AG04450 (cell line): Measurements from ENCODE around the gene TADA2B. TPM values are rescaled to one million over a fixed set of nuclear protein-coding genes. Genes with fewer than 3 reads are reported as not detected.

Source experiments
- CTCF ChIA-PET: fragments of 300-600, 350-600 bp; formaldehyde crosslinking; extraction: SDS; loops from one replicate; lab custom pipeline; 2022; ENCODE audit warnings: antibody characterized with exemption, inconsistent platforms; lab: Charles Lee
- POLR2A ChIA-PET: fragments of 350-600 bp; formaldehyde crosslinking; extraction: SDS; loops from one replicate; lab custom pipeline; 2021; ENCODE audit warnings: antibody characterized with exemption, inconsistent platforms; lab: Yijun Ruan, JAX
- DNase-seq: peaks from one replicate; pipeline ENCODE4 v3.0.0-alpha.2; 2011; ENCODE audit warnings: low read depth, low spot score
- H3K27ac ChIP-seq: one replicate; pipeline ENCODE4 v1.5.1; 2012; ENCODE audit warnings: low read depth, low read length, control low read depth
- H3K27me3 ChIP-seq: one replicate; pipeline ENCODE4 v1.6.0; 2012; ENCODE audit warnings: low read length; ENCODE audit not compliant: control insufficient read depth, insufficient read depth
- H3K4me3 ChIP-seq: 2 replicates; pipeline ENCODE4 v1.5.1; 2011; ENCODE audit warnings: mild to moderate bottlenecking, low read depth, low read length, control low read depth
- H3K9me3 ChIP-seq: 2 replicates; pipeline ENCODE4 v1.5.1; 2012; ENCODE audit warnings: low read length; ENCODE audit not compliant: control insufficient read depth, insufficient read depth
- CTCF ChIP-seq: IDR thresholded peaks from 2 replicates; pipeline ENCODE4 v1.5.1; 2011; ENCODE audit warnings: low read depth, low read length, control low read depth, inconsistent platforms
- polyA plus RNA-seq: library from polyadenylated mRNA; depleted of rRNA; stranded (reverse); fragments of >200 nt; gene quantifications from 2 replicates; pipeline ENCODE4 v1.2.3, GENCODE V29; 2011

TADA2B gene
- polyA plus RNA-seq, 1 experiment = 6.4 TPM

GRCh38 chr4:7025040-7025602 lies 18.1 kb upstream of the TADA2B start:
- Histone ChIP-seq H3K4me3 (no peak overlapping the region), H3K27me3 (no peaks in the 10 kb centered on the region), H3K9me3 (no peaks in the 10 kb centered on the region), H3K27ac (no peak overlapping the region)
- no peak for DNase-seq
- CTCF ChIA-PET = interaction anchor here (0.5 kb wide), 1 partner anchor 18 kb away, joined by 3 read pairs; a partner anchor contains a TSS
- POLR2A ChIA-PET = no interaction called here
- no peak for TF ChIP-seq CTCF

- CTCF ChIA-PET = no interaction called here
- no peak for TF ChIP-seq CTCF
Observed at GRCh38 chr4:7026107-7026506, 17.1 kb upstream of the TADA2B start.

GRCh38 chr4:7027284-7027683 lies 15.9 kb upstream of the TADA2B start:
- H3K27ac ChIP-seq = no peak overlapping the region
- ChIA-PET CTCF (no interaction called here), POLR2A (no interaction called here)
- no peak overlapping the region for H3K4me3 ChIP-seq
- no peaks in the 10 kb centered on the region; the same call in 1 of the 2 replicates for H3K9me3 ChIP-seq
- H3K27me3 ChIP-seq = no peaks in the 10 kb centered on the region
- no peak for DNase-seq
- no peak for TF ChIP-seq CTCF

More at GRCh38 chr4:7026107-7026506, 17.1 kb upstream of the TADA2B start:
- no peaks in the 10 kb centered on the region for H3K27me3 ChIP-seq
- no peak overlapping the region for H3K27ac ChIP-seq
- POLR2A ChIA-PET = no interaction called here
- H3K9me3 ChIP-seq = no peaks in the 10 kb centered on the region
- H3K4me3 ChIP-seq = no peak overlapping the region
- no peak for DNase-seq

GRCh38 chr4:7027913-7028312 lies 15.3 kb upstream of the TADA2B start:
- POLR2A ChIA-PET = interaction anchor here (0.7 kb wide), 1 partner anchor 23 kb away, joined by 3 read pairs; no protein-coding TSS in a partner anchor
- no peak for DNase-seq

More at GRCh38 chr4:7027913-7028312, 15.3 kb upstream of the TADA2B start:
- no peak for TF ChIP-seq CTCF
- H3K9me3 ChIP-seq = no peaks in the 10 kb centered on the region; the same call in 1 of the 2 replicates
- H3K4me3 ChIP-seq = no peak overlapping the region
- H3K27me3 ChIP-seq = no peaks in the 10 kb centered on the region
- H3K27ac ChIP-seq = no peak overlapping the region
- CTCF ChIA-PET = no interaction called here
